ENCODE data around the gene TSC22D4.
A peak's percentile ranks its signal among the peaks of the same experiment; 100 is the strongest.

The TSC22D4 gene

DNA sequence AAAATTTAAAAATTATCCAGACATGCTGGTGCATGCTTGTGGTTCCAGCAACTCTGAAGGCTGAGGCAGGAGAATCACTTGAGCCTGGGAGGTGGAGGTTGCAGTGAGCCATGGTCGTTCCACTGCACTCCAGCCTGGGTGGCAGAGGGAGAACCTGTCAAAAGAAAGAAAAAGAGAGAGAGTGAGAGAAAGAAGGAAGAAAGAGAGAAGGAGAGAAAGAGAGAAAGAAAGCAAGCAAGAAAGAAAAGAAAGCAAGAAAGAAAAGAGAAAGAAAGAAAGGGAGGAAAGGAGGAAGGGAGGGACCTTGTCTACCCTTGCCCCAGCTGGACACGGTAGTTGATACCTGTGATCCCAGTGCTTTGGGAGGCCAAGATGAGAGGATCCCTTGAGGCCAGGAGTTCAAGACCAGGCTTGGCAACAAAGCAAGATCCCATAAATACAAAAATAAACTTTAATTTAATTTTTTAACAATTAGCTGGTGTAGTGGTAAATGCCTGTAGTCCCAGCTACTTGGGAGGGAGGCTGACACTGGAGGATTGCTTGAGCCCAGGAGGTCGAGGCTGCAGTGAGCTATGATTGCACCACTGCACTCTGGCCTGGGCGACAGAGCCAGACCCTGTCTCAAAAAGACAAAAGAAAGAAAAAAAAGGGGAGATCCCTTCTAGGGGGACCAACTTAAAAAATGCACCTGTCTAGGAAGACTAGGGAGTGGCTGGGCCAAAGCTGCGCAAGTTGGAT, 13.9 kb upstream of the TSC22D4 start:
- DNase-seq: no peak

DNA sequence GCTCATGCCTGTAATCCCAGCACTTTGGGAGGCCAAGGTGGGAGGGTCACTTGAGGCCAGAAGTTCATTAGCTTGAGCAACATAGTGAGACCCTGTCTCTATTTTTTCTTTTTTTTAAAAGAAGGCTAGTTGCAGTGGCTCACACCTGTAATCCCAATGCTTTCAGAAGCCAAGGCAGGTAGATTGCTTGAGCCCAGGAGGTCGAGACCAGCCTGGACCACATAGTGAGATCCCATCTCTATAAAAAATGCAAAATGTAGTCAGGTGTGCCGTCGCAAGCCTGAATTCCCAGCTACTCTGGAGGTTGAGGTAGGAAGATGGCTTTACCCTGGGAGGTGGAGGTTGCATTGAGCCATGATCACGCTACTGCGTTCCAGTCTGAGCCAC, 12.2 kb upstream of the TSC22D4 start:
- DNase-seq: no peak

DNA sequence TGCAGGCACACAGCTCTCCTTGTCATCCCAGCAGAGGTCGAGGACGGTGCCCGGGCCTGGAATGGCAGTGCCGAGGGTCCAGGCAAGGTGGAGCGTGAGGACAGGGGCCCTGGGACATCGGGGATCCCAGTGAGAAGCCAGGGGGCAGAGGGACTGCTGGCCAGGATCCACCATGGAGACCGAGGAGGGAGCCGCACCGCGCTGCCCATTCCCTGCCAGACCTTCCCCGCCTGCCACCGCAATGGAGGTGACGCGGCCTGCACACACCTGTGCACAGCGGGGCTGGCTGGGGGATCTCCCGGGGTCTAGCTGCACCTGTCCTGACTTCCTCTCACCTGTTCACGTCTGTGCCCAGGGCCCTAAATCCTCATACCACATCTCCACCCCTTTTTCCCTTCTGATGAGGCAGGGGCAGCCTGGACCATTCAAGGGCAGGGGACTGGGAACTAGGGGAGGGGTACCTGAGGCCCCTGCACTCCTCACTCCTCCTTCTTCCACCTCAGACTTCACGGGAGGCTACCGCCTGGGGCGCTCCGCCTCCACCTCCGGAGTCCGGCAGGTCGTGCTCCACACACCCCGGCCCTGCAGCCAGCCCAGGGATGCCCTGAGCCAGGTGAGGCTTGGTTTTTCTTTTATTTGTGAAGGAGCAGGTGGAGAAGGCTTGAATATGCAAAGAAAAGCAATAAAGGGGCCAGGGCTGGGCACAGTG, 11.6 kb upstream of the TSC22D4 start:
- DNase-seq: no peak

DNA sequence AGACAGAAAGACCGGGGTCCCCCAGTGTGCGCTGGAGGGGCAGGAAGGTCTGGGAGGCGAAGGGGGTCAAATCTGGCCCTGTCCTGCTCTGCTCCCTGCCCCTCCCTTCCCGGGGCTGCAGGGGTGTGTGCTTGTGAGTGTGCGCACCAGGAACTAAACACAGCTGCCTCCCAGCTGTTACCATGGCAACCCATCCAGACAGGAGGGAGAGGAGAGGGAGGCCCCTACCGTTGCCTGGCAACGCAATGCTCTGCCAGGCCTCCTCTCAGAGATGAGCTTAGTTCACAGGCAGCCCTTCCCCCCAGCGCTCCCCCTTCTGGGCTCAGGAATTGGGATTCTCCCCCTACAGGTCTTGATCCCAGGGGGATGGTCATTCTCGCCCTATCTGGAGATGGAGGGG, 10.8 kb upstream of the TSC22D4 start:
- no peak for DNase-seq

DNA sequence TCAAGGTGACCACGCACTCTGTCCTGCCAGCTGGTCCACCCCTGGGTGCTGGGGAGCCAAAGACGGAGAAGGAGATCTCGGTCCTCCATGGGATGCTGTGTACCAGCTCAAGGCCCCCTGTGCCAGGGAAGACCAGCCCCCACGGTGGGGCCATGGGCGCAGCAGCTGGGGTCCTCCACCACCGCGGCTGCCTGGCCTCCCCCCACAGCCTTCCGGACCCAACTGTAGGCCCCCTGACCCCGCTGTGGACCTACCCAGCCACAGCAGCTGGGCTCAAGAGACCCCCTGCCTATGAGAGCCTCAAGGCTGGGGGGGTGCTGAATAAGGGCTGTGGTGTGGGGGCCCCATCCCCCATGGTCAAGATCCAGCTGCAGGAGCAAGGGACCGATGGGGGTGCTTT, 10.1 kb upstream of the TSC22D4 start:
- no peak for DNase-seq

DNA sequence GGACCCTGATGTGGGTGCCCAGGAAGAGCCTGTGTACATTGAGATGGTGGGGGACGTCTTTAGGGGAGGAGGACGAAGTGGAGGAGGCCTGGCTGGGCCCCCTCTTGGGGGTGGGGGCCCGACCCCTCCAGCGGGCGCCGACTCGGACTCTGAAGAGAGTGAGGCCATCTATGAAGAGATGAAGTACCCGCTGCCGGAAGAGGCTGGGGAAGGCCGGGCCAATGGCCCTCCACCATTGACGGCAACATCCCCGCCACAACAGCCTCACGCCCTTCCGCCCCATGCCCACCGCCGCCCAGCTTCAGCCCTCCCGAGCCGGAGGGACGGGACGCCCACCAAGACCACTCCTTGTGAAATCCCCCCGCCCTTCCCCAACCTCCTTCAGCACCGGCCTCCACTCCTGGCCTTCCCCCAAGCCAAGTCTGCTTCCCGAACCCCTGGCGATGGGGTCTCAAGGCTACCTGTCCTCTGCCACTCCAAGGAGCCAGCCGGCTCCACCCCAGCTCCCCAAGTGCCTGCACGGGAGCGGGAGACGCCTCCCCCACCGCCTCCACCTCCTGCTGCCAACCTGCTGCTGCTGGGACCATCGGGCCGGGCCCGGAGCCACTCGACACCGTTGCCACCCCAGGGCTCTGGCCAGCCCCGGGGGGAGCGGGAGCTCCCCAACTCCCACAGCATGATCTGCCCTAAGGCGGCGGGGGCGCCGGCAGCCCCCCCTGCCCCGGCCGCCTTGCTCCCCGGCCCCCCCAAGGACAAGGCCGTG, 9.5 kb upstream of the TSC22D4 start:
- DNase-seq: no peak

DNA sequence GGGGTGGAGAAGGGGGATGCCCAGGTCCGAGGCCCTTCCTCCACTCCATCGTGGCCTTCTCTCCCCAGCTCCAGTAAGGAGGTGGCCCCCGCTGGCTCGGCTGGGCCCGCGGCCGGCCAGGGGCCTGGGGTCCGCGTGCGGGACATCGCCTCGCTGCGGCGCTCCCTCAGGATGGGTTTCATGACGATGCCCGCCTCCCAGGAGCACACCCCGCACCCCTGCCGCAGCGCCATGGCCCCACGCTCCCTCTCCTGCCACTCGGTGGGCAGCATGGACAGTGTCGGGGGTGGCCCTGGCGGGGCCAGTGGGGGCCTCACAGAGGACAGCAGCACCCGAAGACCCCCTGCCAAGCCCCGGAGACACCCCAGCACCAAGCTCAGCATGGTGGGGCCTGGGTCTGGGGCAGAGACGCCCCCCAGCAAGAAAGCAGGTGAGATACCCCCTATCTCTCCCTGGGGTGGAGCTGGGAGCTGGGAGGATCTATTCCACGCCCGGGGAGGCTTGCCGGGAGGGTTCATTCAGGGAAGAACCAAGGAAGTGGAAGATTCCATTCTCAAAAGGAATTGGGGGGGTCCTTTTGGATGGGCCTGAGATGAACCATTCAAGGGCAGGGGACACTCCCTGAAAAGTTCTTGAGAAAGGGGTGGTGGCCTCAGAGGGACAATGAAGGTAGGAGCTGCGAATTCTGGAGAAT, 7.9 kb upstream of the TSC22D4 start:
- no peak for DNase-seq

DNA sequence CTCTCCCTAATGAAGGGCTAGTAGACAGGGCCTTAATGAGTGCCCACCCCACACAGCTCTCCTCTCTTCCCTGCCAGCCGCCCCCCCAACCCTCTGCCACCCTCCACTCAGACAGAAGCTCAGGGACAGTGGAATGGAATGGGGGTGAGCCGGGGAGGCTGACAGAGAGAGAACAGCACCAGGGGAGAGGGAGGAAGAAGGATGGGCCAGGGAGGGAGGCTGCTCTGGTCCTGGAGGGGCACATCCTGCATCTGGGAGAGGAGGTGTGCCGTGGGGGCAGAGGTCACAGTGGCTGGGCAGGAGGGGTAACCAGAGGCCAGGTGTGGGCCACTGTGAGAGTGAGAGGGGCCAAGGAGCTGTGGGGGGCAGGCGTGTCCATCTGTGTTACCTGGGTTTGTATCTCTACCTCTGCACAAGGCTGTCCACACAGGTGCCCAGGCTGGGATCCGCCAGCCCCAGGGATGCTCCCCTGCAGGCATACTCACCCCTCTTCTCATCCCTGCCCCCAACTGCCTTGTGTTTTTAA, 7.2 kb upstream of the TSC22D4 start:
- DNase-seq: no peak

DNA sequence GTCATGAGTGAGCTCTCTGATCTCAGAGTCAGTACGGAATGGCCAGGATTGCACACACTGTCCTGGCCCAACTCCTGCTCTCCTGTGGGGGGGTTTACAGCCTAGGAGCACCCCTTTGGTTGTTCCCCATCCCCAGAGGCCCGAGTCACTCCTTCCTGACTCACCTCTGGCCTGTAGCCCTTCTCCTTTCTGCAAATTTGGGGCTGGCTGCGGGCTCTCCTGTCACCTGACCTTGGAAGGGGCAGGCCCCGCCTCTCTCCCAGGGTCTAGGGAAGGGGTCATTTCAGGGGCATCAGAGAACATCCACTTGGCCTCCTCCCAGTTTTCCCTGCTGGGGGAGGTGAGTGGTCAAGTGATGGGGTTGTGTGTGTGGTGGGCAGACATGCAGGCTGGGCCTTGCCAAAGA, 6.5 kb upstream of the TSC22D4 start:
- DNase-seq: no peak

DNA sequence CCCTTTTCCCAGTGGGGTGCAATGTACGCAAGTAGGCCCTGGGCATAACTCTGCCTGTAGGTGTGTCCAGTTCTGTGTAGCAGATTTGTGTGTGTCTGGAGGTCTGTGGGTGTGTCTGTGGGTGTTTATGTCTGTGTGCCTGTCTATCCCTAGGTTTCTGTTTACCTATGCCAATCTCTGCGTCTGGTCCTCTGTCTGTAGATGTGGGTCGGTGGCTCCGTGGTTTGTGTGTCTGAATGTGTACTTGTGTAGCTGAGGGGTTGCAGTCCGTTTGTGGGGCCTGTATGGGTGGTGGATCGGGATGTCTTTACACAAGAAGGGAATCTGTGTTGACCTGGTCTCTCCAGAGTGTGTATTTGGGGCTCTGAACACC, 5.6 kb upstream of the TSC22D4 start:
- no peak for DNase-seq

DNA sequence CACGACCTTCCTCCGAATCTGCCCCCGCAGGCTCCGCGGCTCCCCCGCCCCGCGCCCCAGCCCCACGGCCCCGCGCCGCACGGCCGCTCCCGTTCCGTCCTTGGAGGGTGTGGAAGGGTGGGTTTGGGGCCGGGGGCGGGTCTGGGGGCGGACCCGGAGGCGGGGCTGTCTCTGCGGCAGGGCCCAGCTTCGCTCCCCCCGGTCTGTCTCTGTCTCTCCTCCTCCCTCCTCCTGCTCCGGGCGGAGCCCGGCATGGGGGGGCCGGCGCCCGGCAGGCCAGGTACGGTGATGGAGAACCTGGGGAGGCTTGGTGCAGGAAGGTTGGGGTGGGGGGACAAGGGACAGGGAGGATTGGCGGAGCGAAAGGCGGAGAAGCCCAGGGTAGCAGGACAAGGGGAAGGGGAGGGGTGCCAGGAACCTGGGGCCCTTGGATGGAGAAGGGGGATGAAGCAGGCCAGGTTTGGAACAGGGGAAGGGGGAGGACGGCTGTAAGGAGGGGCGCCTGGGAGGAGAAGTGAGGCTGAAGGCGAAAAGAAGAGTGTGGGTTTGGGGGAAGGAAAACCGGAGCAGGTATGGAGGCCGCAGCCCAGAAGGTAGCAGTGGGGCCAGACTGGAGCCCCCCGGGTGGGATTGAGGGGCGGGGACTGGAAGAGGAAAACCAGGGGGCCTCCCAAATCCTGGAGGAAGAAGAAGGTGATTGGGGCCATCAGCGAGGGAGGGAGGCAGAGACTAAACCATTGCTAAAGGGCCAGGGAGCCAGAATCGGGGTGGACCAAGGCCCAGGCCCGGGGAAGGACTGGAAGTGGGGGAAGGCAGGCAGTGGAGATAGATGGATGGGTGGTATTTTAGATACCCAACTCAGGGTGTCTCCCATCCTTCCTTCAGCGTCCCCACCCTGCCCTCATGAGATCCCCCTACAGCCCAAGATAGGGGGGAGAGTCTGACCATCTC, 5.0 kb upstream of the TSC22D4 start, which contains the start of gene NYAP1:
TSS of gene NYAP1 (plus strand) at position 206 of the 951 bp plus-strand sequence. CDS start 1,385 bp downstream, outside the sequence.
- DNase-seq: peak in 2 of 4 experiments; percentile 34 to 71

DNA sequence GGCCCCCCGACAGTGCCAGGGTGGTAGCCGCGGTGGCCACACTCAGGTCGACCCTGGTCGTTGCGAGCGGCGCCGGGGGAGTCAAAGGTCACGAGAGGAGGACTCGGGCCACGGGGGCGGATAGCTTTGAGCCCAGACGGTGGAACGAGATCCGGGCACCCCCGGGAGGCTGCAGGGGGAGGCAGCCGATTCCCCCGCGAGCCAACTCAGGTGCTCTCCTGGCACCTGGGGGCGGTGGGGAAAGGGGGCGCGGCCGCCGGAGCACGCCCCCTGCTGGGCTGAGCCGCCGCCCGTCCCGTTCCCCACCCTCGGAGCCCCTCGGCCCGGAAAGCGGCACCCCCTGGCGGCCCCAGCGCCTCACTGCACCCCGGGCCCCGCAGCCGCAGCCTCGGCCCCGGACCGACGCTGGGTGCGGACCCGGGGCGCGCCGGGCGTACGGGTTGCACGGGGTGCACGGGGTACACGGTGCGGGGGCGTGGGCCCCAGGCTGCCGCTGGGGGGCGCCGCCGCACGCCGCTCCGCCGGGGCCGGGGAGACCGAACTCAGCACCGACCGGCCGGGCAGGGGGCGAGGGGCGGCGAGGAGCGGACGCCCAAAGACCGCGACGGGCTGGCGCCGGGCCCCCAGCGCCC, 4.2 kb upstream of the TSC22D4 start:
- peak; percentile 65 to 86 (median 76) for DNase-seq

DNA sequence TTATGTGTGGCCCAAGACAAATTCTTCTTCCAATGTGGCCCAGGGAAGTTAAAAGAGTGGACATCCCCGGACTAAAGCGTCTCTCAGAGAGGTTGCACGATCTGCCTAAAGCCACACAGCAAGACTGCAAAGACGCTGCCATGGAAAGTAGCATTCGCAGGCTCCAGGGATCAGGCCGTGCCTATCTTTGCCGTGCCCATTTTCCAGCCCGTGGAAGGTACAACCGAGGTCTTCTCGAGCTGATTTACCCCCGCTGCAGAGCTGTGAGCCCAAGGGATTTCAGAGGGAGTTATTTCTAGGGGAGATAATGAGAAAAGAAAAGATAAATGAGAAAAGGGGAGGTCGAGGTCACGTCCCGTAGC, 3.7 kb upstream of the TSC22D4 start:
- no peak for DNase-seq

DNA sequence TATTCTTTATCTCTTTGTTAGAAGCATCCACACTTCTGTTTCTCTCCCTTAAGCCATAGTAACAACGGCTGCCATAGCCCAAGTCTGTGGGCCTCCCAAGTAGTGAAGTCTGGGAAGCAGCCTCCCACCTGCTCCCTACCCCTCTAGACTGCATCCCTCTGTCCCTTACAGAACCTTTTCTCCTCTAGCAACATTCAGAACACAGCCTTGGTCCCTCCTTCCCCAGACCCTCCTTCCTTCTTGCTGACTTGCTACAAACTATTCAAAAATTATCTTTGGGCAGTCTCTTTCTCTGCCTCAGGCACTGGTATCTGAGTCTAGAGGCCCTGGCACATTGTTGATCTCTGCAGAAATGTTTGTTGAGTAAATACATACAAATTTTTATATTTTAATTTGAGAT, 2.5 kb upstream of the TSC22D4 start:
- DNase-seq: no peak

DNA sequence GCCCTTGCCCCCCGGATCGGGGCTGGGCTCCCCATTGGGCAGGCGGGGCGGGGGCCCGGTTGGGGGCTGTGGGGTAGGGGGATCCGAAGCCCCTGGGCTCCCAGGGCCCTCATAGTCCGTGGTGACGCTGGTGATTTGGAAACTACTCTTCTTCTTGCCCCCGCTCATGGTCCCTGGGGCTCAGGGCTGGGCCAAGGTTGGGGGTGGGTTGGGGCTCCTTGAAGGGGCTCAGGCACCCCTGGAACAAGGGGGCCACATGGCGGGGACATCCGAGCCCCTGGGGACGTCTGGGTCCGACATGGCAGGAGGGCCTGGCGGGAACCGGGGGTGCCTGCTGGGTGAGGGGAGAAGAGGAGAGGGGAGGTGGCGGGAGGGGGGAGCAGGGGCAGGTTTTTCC, 1.1 kb downstream of the TSC22D4 start:
- DNase-seq: no peak

DNA sequence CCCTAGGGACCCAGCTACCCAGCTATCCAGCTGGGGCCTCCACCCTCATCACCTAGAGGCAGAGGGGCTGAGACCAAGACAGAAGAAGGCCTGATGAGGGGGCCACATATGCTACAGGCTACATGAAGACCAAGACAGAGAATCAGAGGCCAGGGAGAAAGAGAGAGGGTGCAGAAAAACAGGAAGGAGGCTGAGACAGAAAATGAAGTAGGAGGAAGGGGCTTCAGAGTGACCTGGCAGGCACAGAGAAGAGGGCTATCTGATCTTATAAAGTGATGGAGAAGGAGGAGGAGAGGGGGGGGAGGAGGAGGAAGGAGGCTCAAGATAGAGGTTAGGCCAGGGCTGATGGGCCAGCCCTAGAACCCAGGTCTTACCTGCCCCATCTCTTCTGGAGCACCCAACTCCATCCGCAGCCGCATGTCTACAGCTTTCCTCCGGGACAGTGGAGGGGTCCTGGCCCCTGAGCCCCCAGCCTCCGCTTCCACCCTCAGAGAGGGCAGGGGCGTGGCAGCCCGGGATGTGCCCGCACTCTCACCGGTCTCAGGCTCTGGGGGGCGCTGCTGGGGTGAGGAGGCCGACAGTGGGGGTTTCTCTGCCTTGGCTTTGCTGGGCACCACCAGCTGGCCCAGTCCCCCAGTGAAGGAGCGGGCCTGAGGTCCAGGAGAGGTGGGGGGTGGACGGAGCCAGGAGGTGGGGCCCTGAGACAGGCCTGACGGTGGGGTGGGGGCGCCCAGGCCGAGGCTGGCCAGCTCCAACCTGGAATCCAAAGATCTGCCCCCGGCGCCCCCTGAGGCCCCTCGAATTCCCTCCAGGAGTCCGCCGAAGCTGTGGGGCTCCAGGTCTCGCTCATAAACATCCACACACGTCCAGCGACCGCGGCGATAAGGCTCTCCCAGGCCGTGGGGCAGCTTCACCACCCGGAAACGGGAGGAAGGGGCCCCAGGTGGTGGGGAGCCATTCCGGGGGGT, 1.8 kb downstream of the TSC22D4 start:
- DNase-seq: peak in 2 of 4 experiments; percentile 9 to 21

DNA sequence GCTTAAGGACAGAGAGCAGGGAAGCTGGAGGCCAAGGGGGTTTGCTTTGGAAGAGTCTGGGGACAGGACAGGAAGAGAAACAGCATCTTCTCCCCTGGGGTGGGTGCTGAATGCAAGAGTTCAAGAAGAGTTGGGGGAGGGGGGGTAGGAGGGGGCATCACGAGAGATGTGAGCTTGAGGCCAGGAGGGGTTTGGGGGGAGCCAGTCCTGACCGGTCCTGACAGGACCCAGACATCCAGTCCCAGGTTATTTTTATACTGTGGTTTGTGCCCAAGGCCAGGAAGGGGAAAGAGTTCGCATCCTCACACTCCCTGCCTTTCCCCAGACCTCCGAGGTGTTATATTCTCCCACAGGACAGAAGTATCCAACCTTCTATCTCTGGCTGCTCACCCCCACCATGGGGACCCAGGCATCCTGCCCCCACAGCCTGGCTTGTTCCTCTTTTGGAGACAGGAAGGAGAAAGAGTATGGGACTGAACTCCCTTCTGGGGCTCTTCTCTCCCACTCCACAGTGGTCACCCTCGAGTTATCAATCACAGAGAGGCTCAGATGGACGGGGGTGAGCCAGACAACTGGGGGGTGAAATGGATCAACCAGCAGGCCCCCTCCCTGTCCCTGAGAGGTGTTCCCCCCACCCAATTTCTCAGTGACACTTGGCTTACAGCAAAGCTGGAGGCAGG, 2.8 kb downstream of the TSC22D4 start:
- DNase-seq: no peak

DNA sequence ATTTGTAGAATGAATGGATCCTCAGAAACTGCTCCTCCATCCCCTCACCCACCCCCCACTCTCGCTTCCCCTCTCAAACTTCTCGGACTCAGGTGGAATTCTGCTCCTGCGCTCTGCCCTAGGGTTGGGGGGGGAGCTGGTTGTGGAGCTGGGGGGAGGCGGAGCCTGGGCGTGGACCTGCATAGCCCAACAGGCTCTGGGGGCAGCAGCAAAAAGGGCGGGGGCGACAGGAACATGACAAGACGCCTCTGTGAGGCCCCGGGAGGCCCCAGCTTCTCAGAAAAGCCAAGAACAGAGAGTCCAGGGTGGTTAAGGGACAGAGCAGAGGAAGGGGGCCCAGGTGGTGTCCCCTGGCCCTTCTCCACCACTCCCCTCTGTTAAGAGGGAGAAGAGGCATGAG, 3.5 kb downstream of the TSC22D4 start:
- no peak for DNase-seq

DNA sequence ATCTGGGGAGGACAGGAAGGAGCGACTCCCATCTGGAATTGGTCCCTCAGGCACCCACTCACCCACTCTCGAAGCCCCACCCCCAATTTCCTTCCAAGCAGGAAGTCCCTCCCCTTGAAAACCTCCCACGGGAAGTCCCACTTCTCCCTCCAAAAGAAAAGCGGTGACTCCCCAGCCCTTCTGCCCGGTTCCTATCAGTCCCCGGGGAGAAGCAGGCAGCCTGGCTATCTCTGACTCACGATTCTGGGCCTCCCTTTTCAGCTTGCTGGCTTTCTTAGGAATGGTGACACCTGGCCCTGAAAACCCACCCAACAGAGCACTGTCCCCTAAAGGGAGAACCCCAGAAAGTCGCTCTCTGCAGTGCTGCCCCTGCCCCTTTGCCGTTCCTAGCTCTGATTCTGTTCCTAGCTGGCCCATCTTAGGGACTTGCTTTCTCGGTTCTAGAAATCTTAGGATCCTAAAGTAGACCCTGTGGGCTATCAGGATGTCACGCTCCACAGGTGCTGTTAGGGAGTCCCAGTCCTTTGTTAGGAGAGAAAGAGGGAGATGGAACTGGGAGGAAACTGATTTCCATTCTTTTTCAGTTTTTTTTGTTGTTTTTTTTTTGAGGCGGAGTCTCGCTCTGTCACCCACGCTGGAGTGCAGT, 6.0 kb downstream of the TSC22D4 start:
- no peak for DNase-seq
